Stimulated activated CD4-positive, alpha-beta T cell treated with anti-CD3 and anti-CD28 coated beads, Interleukin-2, amount 100 ng/mL, for 48 hours (primary cell): ENCODE measurements around the gene HECTD1.
"Not testable (repeated sequence)": the region's sequence is repeated elsewhere in the genome, so short reads cannot be mapped to it uniquely, and the experiment has no call there.

Experiments
- DNase-seq, 2 donors: peaks; one replicate each; pipeline ENCODE4 v3.0.0-alpha.2; 2020

Gene HECTD1

GRCh38 chr14:31224808-31225207 lies 17.2 kb upstream of the HECTD1 start:
- DNase-seq = no peak

- DNase-seq = no peak
These were observed 15.7 kb upstream of the HECTD1 start for GRCh38 chr14:31223331-31223730.

- no peak for DNase-seq
These were observed 15.2 kb upstream of the HECTD1 start for GRCh38 chr14:31222834-31223233.

GRCh38 chr14:31221266-31221665 lies 13.7 kb upstream of the HECTD1 start:
- no peak for DNase-seq

GRCh38 chr14:31219169-31219568 lies 11.6 kb upstream of the HECTD1 start:
- DNase-seq = no peak

- no peak for DNase-seq
These were observed 8.8 kb upstream of the HECTD1 start for GRCh38 chr14:31216359-31216758.

GRCh38 chr14:31212893-31213292 lies 5.3 kb upstream of the HECTD1 start:
- DNase-seq = no peak

- no peak for DNase-seq
These were observed 2.0 kb upstream of the HECTD1 start for GRCh38 chr14:31209605-31210004.

- DNase-seq = peak; percentile 39 to 41
These were observed 1.2 kb upstream of the HECTD1 start for GRCh38 chr14:31208546-31209424.

- no peak for DNase-seq
These were observed 272 bp downstream of the HECTD1 start for GRCh38 chr14:31207287-31207754.

- peak; percentile 46 to 48 for DNase-seq
These were observed 882 bp downstream of the HECTD1 start for GRCh38 chr14:31206536-31207286.

- DNase-seq = no peak
These were observed 1.7 kb downstream of the HECTD1 start for GRCh38 chr14:31205681-31206535.

GRCh38 chr14:31204593-31205534 lies 2.7 kb downstream of the HECTD1 start:
- DNase-seq = no peak

GRCh38 chr14:31203899-31204592 lies 3.5 kb downstream of the HECTD1 start:
- not testable (repeated sequence) for DNase-seq

GRCh38 chr14:31203414-31203742 lies 4.2 kb downstream of the HECTD1 start:
- no peak for DNase-seq

GRCh38 chr14:31201111-31201510 lies 6.5 kb downstream of the HECTD1 start:
- DNase-seq = no peak

GRCh38 chr14:31200702-31200990 lies 6.9 kb downstream of the HECTD1 start:
- no peak for DNase-seq

GRCh38 chr14:31197671-31198070 lies 9.9 kb downstream of the HECTD1 start:
- DNase-seq = no peak

GRCh38 chr14:31196839-31197492 lies 10.6 kb downstream of the HECTD1 start:
- DNase-seq = no peak

GRCh38 chr14:31194661-31195060 lies 12.9 kb downstream of the HECTD1 start:
- DNase-seq = no peak

- DNase-seq = no peak
These were observed 13.5 kb downstream of the HECTD1 start for GRCh38 chr14:31194095-31194494.
